HepG2 (cell line): Measurements from ENCODE around the gene RRP9. TPM values are rescaled to one million over a fixed set of nuclear protein-coding genes. Genes with fewer than 3 reads are reported as not detected.

Experiments used
- CHCHD3 ChIP-seq: sonication (generic); formaldehyde crosslinking; IDR thresholded peaks from 2 replicates; pipeline ENCODE4 v1.8.0; 2022; ENCODE audit warnings: mild to moderate bottlenecking, missing genetic modification reagents, moderate library complexity
- FOXO1 ChIP-seq: sonication (generic); formaldehyde crosslinking; IDR thresholded peaks from 2 replicates; pipeline ENCODE4 v1.4.0; 2020; ENCODE audit warnings: missing genetic modification reagents
- HES4 ChIP-seq: sonication (generic); formaldehyde crosslinking; IDR thresholded peaks from 2 replicates; pipeline ENCODE4 v1.9.0; 2021; ENCODE audit warnings: mild to moderate bottlenecking, missing genetic modification reagents, borderline replicate concordance
- JARID2 ChIP-seq: sonication (generic); formaldehyde crosslinking; IDR thresholded peaks from 2 replicates; pipeline ENCODE4 v1.8.1; 2023; ENCODE audit warnings: missing genetic modification reagents, inconsistent platforms; ENCODE audit not compliant: insufficient replicate concordance
- JUNB ChIP-seq: sonication (generic); formaldehyde crosslinking; IDR thresholded peaks from 2 replicates; pipeline ENCODE4 v1.8.0; 2022; ENCODE audit warnings: missing genetic modification reagents, mild to moderate bottlenecking, borderline replicate concordance
- KLF13 ChIP-seq: sonication (generic); formaldehyde crosslinking; IDR thresholded peaks from 2 replicates; pipeline ENCODE4 v1.4.0; 2020; ENCODE audit warnings: mild to moderate bottlenecking, missing genetic modification reagents
- MEF2D ChIP-seq: sonication (generic); formaldehyde crosslinking; IDR thresholded peaks from 2 replicates; pipeline ENCODE4 v1.5.1; 2020; ENCODE audit warnings: mild to moderate bottlenecking, missing genetic modification reagents
- POLR2AphosphoS5 ChIP-seq: IDR thresholded peaks from 2 replicates; pipeline ENCODE4 v1.6.1; 2012; ENCODE audit warnings: low read depth, low read length
- RARA ChIP-seq: IDR thresholded peaks from 2 replicates; pipeline ENCODE4 v1.6.1; 2016; ENCODE audit warnings: missing genetic modification reagents, missing compliant biosample characterization
- SKI ChIP-seq: fragments of 450-650 bp; IDR thresholded peaks from one replicate; pipeline ENCODE4 v1.6.1; 2018; ENCODE audit warnings: mild to moderate bottlenecking; ENCODE audit not compliant: partially characterized antibody
- SKIL ChIP-seq: sonication (generic); formaldehyde crosslinking; IDR thresholded peaks from 2 replicates; pipeline ENCODE4 v1.8.0; 2022; ENCODE audit warnings: missing genetic modification reagents, mild to moderate bottlenecking, moderate library complexity, borderline replicate concordance
- SP140L ChIP-seq: sonication (generic); formaldehyde crosslinking; IDR thresholded peaks from 2 replicates; pipeline ENCODE4 v1.4.0; 2020; ENCODE audit warnings: missing genetic modification reagents, borderline replicate concordance
- TARDBP ChIP-seq: sonication (generic); formaldehyde crosslinking; IDR thresholded peaks from 2 replicates; pipeline ENCODE4 v1.8.0; 2022; ENCODE audit warnings: mild to moderate bottlenecking, missing genetic modification reagents
- ZFX ChIP-seq: sonication (generic); formaldehyde crosslinking; IDR thresholded peaks from 2 replicates; pipeline ENCODE4 v1.4.0; 2020; ENCODE audit warnings: mild to moderate bottlenecking, low read depth, missing genetic modification reagents, moderate library complexity
- ZNF12 ChIP-seq: sonication (generic); formaldehyde crosslinking; IDR thresholded peaks from 2 replicates; pipeline ENCODE4 v1.5.0; 2020; ENCODE audit warnings: missing genetic modification reagents
- ZNF280B ChIP-seq: sonication (generic); formaldehyde crosslinking; IDR thresholded peaks from 2 replicates; pipeline ENCODE4 v1.5.0; 2020; ENCODE audit warnings: missing genetic modification reagents, mild to moderate bottlenecking, borderline replicate concordance
- ZNF296 ChIP-seq: sonication (generic); formaldehyde crosslinking; conservative IDR thresholded peaks from 2 replicates; pipeline ENCODE4 v1.5.0; 2020; ENCODE audit warnings: mild to moderate bottlenecking, missing genetic modification reagents
- ZNF44 ChIP-seq: sonication (generic); formaldehyde crosslinking; IDR thresholded peaks from 2 replicates; pipeline ENCODE4 v1.5.1; 2020; ENCODE audit warnings: mild to moderate bottlenecking, missing genetic modification reagents
- ZNF543 ChIP-seq: sonication (generic); formaldehyde crosslinking; IDR thresholded peaks from 2 replicates; pipeline ENCODE4 v1.4.0; 2020; ENCODE audit warnings: mild to moderate bottlenecking, missing genetic modification reagents
- ZNF558 ChIP-seq: sonication (generic); formaldehyde crosslinking; IDR thresholded peaks from 2 replicates; pipeline ENCODE4 v1.9.0; 2022; ENCODE audit warnings: mild to moderate bottlenecking, missing genetic modification reagents, borderline replicate concordance
- ZNF616 ChIP-seq: sonication (generic); formaldehyde crosslinking; IDR thresholded peaks from 2 replicates; pipeline ENCODE4 v1.5.0; 2020; ENCODE audit warnings: low read depth, mild to moderate bottlenecking, missing genetic modification reagents
- ZNF770 ChIP-seq: sonication (generic); formaldehyde crosslinking; IDR thresholded peaks from 2 replicates; pipeline ENCODE4 v1.5.0; 2020; ENCODE audit warnings: mild to moderate bottlenecking, missing genetic modification reagents
- ZNF782 ChIP-seq: sonication (generic); formaldehyde crosslinking; IDR thresholded peaks from 2 replicates; pipeline ENCODE4 v1.4.0; 2020; ENCODE audit warnings: missing genetic modification reagents, mild to moderate bottlenecking, borderline replicate concordance
- polyA plus RNA-seq, 8 experiments: library from polyadenylated mRNA; depleted of rRNA in 3 of 8; stranded (reverse) in 7 of 8; unstranded in 1 of 8; fragments of >200 nt; fragmentation: Illumina TruSeq in 4 of 8; extraction: Trizol in 4 of 8; gene quantifications; 2 replicates each; pipeline versions ENCODE4 v1.2.1 to v1.2.3, GENCODE V29; 2011 to 2016; ENCODE audit warnings: low read depth in 4 of 8, missing spikeins in 1 of 8, mixed read lengths in 1 of 8; ENCODE audit not compliant: insufficient read depth in 1 of 8
- total RNA-seq, 5 experiments: library from RNA; depleted of rRNA; stranded (reverse); fragments of >200 nt; fragmentation: Illumina TruSeq; extraction: Trizol; gene quantifications; 2 replicates each; pipeline ENCODE4 v1.2.3, GENCODE V29; 2016; ENCODE audit warnings: low read depth in 1 of 5

Gene RRP9
- total and polyA plus RNA-seq, 2 of the 13 experiments (the other 11 are each of a cell fraction or from before 2014, with no cell fraction given) = 14.8 to 44.0 TPM

- peak; percentile 39; the same call in 1 of the 2 replicates for TF ChIP-seq TARDBP
- 0 out of 2 replicates have a peak, but pooled peaks have one; percentile 71 for TF ChIP-seq KLF13 (CRISPR knock-in tag)
- peak; percentile 77 for TF ChIP-seq SKIL (CRISPR knock-in tag)
- no peak for TF ChIP-seq MEF2D (CRISPR knock-in tag)
- peak; percentile 72; the same call in 1 of the 2 replicates for TF ChIP-seq ZNF44
- TF ChIP-seq ZNF616 (CRISPR knock-in tag) = peak; percentile 79; the same call in 1 of the 2 replicates
- TF ChIP-seq ZNF782 (CRISPR knock-in tag) = no peak
- peak; percentile 76 for TF ChIP-seq POLR2AphosphoS5
- TF ChIP-seq SP140L = no peak
- 0 out of 2 replicates have a peak, but pooled peaks have one; percentile 82 for TF ChIP-seq HES4 (CRISPR knock-in tag)
- TF ChIP-seq JARID2 (CRISPR knock-in tag) = no peak
- peak; percentile 14; the same call in 1 of the 2 replicates for TF ChIP-seq ZNF543
- peak; percentile 33; the same call in 1 of the 2 replicates for TF ChIP-seq ZNF770
- peak; percentile 70 for TF ChIP-seq SKI
- TF ChIP-seq ZNF280B (CRISPR knock-in tag) = 0 out of 2 replicates have a peak, but pooled peaks have one; percentile 18
- TF ChIP-seq ZNF12 = 0 out of 2 replicates have a peak, but pooled peaks have one; percentile 1
- peak; percentile 83 for TF ChIP-seq RARA (CRISPR knock-in tag)
- peak; percentile 36; the same call in 1 of the 2 replicates for TF ChIP-seq ZNF558 (CRISPR knock-in tag)
- TF ChIP-seq ZNF296 (CRISPR knock-in tag) = peak; percentile 68; the same call in 1 of the 2 replicates
- 0 out of 2 replicates have a peak, but pooled peaks have one; percentile 41 for TF ChIP-seq FOXO1
- 0 out of 2 replicates have a peak, but pooled peaks have one; percentile 34 for TF ChIP-seq CHCHD3 (CRISPR knock-in tag)
- peak; percentile 56 for TF ChIP-seq ZFX (CRISPR knock-in tag)
- TF ChIP-seq JUNB (CRISPR knock-in tag) = no peak
These were observed 1.1 kb upstream of the RRP9 start (continued) for GRCh38 chr3:51942603-51943450.
